ENCODE data around the gene ASPRV1. TPM values are rescaled to one million over a fixed set of nuclear protein-coding genes. Genes with fewer than 3 reads are reported as not detected.
"Not testable (repeated sequence)": the region's sequence is repeated elsewhere in the genome, so short reads cannot be mapped to it uniquely, and the experiment has no call there.

The ASPRV1 gene
- total and polyA plus RNA-seq, 3 donors from 2014 or later, result 3.5 to 9.2 (median 8.2) TPM

DNA sequence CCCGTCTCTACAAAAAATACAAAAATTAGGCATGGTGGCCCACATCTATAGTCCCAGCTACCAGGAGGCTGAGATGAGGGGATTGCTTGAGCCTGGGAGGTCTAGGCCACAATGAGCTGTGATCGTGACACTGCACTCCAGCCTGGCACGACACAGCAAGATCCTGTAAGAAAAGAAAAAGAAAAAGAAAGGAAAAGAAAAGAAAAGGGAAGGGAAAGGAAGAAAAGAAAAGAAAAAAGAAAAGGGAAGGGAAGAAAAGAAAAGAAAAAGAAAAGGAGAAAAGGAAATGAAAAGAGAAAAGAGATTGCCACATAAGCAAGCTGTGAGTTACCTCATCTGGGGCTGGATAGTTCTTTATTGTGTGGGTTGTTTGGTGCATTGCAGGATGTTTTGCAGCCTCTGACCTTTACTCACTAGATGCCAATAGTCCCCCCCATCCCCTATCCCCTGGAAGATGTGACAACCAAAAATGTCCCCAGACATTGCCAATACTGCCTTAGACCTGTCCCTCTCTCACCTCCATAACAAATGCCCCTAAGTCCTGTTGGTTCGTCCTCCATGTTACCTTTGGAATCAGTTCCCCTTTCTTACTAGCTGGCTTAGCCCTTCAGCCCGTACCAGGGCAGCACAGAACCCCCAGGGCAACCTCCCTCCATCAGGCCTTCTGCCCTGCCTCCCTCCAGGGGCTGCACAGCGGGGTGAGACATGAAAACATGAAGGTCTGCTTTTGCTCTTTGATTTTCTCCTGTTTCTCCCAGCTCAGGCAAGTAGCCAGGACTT is 8.9 kb downstream of the ASPRV1 start:
- H3K4me3 ChIP-seq, result no peak overlapping the region
- intact Hi-C loops (cut with DNase I; ENCODE audit: low total_unique reads), result no loop called here
- WGBS, 2 donors, result 86 to 93% methylated on average over 6 of the region's 6 CpGs
- H3K9me3 ChIP-seq, result no peaks in the 10 kb centered on the region
- H3K36me3 ChIP-seq (ENCODE audit: low read depth, missing control alignments), result no peaks in the 10 kb centered on the region
- TF ChIP-seq, protein P1, sequence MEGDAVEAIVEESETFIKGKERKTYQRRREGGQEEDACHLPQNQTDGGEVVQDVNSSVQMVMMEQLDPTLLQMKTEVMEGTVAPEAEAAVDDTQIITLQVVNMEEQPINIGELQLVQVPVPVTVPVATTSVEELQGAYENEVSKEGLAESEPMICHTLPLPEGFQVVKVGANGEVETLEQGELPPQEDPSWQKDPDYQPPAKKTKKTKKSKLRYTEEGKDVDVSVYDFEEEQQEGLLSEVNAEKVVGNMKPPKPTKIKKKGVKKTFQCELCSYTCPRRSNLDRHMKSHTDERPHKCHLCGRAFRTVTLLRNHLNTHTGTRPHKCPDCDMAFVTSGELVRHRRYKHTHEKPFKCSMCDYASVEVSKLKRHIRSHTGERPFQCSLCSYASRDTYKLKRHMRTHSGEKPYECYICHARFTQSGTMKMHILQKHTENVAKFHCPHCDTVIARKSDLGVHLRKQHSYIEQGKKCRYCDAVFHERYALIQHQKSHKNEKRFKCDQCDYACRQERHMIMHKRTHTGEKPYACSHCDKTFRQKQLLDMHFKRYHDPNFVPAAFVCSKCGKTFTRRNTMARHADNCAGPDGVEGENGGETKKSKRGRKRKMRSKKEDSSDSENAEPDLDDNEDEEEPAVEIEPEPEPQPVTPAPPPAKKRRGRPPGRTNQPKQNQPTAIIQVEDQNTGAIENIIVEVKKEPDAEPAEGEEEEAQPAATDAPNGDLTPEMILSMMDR (IDR thresholded peaks at IDR 0.05), result no peak
- TF ChIP-seq POLR2A (IDR thresholded peaks at IDR 0.05), result no peak
- H3K27ac ChIP-seq, result no peak overlapping the region
- H3K27me3 ChIP-seq, result no peaks in the 10 kb centered on the region
- peaks cover 4% of the 10 kb centered on the region for H3K4me1 ChIP-seq
- DNase-seq, result no peak

DNA sequence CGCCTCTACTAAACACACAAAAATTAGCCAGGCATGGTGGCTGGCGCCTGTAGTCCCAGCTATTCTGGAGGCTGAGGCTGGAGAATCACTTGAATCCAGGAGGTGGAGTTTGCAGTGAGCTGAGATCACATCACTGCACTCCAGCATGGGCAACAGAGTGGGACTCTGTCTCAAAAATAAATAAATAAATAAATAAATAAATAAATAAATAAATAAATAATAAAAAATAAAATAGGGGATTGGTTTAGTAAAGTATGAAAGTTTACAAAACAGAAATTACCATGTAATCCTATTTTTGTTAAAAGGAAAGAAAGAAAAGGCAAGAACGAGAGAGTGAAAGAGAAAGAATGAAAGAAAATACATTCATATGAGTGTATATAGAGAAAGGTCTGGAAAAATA is 10.8 kb downstream of the ASPRV1 start:
- intact Hi-C loops (cut with DNase I; ENCODE audit: low total_unique reads); H3K27ac ChIP-seq; H3K4me3 ChIP-seq; H3K4me1 ChIP-seq; H3K36me3 ChIP-seq (ENCODE audit: low read depth, missing control alignments); DNase-seq; H3K9me3 ChIP-seq; H3K27me3 ChIP-seq: not testable (repeated sequence)
- 88 to 95% methylated on average over 3 of the region's 3 CpGs for WGBS, 2 donors

DNA sequence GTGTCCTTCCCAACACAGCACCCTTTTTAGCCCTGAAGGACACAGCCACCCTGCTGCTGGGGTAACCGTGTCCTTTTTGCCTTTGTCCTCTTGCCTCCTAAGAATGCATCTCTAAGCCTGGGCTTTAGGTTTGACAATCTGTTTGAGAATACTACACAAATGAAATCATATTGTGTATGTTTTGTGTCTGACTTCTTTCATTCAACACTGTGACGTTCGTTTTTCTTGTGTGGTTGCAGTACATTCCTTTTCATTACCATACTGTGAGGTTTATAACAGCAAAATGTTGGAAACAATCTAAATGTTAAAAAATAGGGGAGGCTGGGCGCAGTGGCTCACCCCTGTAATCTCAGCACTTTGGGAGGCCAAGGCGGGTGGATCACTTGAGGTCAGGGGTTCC is 11.2 kb downstream of the ASPRV1 start:
- 86 to 89% methylated on average over 5 of the region's 5 CpGs for WGBS, 2 donors
- no peaks in the 10 kb centered on the region for H3K36me3 ChIP-seq (ENCODE audit: low read depth, missing control alignments)
- no peak for DNase-seq
- H3K9me3 ChIP-seq, result no peaks in the 10 kb centered on the region
- H3K27me3 ChIP-seq, result no peaks in the 10 kb centered on the region
- intact Hi-C loops (cut with DNase I; ENCODE audit: low total_unique reads), result no loop called here
- TF ChIP-seq, protein P1 (IDR thresholded peaks at IDR 0.05), result no peak
- TF ChIP-seq POLR2A (IDR thresholded peaks at IDR 0.05), result no peak
- H3K4me3 ChIP-seq, result no peak overlapping the region
- H3K27ac ChIP-seq, result no peak overlapping the region
- H3K4me1 ChIP-seq, result peaks cover 8% of the 10 kb centered on the region

DNA sequence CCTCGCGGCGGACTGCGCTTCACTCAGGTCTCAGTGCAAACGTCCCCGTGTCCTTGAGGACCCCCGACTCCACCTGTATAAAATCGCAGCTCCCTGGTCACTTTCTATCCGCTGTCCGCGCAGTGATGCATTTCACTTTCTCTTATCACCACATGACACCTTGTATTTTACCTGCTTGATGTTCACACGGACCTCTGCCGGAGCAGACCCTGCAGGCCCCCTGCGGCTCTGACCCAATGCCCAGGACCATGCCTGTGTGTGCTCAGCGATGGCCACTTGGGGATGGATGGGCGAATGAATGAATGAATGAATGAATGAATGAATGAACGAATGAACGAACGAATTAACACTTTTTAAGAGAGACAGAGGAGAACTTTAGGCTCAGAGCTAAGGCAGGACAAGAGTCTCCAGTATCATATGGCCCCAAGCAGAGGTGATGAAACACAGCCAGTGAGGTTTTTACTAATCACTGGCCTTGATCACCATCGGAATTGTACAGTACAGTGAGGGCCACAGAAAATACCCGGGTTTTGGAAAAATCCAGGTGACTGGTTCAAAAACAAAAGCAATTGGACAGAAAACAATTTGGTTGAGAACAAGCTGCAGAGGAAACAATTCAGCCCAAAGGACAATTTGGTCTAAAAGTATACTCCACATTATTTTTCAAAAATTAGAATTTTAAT is 12.3 kb downstream of the ASPRV1 start:
- H3K9me3 ChIP-seq, result no peaks in the 10 kb centered on the region
- H3K36me3 ChIP-seq (ENCODE audit: low read depth, missing control alignments), result no peaks in the 10 kb centered on the region
- H3K4me3 ChIP-seq, result peak overlapping the region in 1 of 2 donors; percentile 34
- DNase-seq, result no peak
- intact Hi-C loops (cut with DNase I; ENCODE audit: low total_unique reads), result no loop called here
- TF ChIP-seq, protein P1 (IDR thresholded peaks at IDR 0.05), result no peak
- H3K27ac ChIP-seq, result no peak overlapping the region
- 32 to 40% methylated on average over 21 of the region's 21 CpGs for WGBS, 2 donors
- H3K4me1 ChIP-seq, result peaks cover 8% of the 10 kb centered on the region
- H3K27me3 ChIP-seq, result no peaks in the 10 kb centered on the region

DNA sequence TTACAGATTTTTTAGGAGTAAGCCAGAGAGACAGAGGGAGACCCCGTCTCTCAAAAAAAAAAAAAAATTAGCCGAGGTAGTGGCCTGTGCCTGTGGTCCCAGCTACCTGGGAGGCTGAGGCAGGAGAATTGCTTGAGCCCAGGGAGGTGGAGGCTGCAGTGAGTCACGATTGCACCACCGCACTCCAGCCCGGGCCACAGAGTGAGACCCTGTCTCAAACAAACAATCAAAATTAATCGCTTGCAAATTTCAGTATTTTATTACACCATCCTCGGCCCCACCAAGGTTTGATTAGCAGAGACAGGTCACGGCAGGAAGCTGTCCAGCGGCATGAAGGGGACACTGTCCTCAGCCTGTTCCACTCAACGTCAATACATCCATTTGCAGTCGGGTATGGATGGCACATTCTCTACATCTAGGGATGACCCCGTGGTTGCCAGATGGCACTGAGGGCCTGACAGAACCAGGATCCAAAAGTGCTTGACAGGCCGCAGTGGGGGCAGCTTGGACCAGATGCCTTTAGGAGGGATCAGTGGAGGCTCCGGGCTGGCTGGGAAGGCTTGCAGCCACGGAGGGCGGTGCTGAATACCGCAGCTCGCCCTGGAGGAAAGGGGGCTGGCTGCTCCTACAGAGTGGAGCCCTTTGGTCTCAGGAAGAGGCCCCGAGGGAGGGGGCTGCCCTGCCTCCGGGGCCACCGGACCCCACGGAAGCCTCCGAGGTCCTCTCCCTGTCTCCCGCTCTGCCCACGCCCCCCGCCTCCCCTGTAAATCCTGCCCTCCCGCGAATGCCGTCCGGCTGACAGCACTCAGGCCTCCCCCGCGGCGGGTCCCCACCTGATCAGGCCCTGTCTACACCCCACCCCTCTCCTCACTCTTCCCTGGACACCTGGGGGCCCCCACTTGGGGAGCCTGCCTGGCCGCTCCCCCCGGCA is 13.1 kb downstream of the ASPRV1 start:
- H3K27ac ChIP-seq, result no peak overlapping the region
- intact Hi-C loops (cut with DNase I; ENCODE audit: low total_unique reads), result no loop called here
- H3K27me3 ChIP-seq, result no peaks in the 10 kb centered on the region
- H3K36me3 ChIP-seq (ENCODE audit: low read depth, missing control alignments), result no peaks in the 10 kb centered on the region
- WGBS, 2 donors, result 37% methylated on average over 33 to 34 of the region's 35 CpGs
- H3K9me3 ChIP-seq, result no peaks in the 10 kb centered on the region
- H3K4me1 ChIP-seq, result peaks cover 8% of the 10 kb centered on the region
- TF ChIP-seq POLR2A (IDR thresholded peaks at IDR 0.05), result no peak
- peak overlapping the region in 1 of 2 donors; percentile 34 for H3K4me3 ChIP-seq
- DNase-seq, result no peak

Data from testis (tissue), 3 donors.